ENCODE measurements around the gene MSL3.

DNA sequence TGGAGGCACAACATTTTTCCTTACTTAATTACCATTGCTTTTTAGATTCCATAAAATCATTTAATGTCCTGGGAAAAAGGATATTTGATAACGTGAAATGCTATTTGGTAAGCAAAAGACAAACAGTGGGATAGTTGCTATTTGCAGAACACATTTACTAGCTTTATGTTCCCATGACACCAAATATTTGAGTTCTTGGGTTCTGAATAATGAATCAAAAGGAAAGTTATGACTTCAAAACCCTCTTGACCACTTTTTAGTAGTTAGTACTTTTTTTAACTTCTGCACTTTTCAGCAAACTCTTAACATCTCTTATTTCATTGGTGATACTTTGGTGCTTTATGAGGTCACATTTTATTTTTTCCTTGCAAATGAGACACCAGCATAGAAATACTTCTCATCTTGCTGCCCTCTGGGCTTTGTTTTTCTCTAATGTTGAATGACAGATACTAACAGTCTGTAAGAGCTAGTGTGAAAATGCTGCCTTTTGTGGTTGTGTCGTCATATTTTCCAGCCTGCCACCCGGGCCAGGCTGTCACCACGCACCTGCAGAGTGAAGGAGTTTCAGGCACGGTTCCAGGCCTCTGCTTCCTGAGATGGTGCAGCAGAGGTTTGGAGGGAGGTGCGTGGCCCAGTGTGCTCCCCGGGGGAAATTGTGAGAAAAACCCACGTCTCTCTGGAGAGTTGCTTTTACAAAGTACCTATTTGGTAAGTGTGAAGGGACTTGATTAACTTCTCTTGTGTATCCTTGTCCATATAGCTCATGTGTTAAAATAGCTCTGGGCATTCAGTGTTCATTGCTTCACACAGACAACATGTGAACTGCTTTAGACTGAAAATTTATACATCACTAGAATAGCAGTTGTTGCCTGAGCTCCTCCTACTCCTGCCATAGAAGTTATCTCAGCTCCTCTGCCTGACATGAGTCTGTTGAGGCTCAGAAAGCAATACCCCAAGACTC is 34.7 kb downstream of the MSL3 start:
- TF ChIP-seq, protein P1, sequence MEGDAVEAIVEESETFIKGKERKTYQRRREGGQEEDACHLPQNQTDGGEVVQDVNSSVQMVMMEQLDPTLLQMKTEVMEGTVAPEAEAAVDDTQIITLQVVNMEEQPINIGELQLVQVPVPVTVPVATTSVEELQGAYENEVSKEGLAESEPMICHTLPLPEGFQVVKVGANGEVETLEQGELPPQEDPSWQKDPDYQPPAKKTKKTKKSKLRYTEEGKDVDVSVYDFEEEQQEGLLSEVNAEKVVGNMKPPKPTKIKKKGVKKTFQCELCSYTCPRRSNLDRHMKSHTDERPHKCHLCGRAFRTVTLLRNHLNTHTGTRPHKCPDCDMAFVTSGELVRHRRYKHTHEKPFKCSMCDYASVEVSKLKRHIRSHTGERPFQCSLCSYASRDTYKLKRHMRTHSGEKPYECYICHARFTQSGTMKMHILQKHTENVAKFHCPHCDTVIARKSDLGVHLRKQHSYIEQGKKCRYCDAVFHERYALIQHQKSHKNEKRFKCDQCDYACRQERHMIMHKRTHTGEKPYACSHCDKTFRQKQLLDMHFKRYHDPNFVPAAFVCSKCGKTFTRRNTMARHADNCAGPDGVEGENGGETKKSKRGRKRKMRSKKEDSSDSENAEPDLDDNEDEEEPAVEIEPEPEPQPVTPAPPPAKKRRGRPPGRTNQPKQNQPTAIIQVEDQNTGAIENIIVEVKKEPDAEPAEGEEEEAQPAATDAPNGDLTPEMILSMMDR (IDR thresholded peaks at IDR 0.05; ENCODE audit: insufficient read depth, low read length), result no peak
- TF ChIP-seq POLR2AphosphoS5 (IDR thresholded peaks at IDR 0.05; ENCODE audit: low read depth) (no peak), GABPA (IDR thresholded peaks at IDR 0.05; ENCODE audit: low read depth) (no peak), REST (IDR thresholded peaks at IDR 0.05; ENCODE audit: insufficient replicate concordance, low read depth) (no peak), SPI1 (IDR thresholded peaks at IDR 0.05; ENCODE audit: borderline replicate concordance, low read depth) (no peak)
